ENCODE results near the gene IL25.
"Not testable (repeated sequence)": the region's sequence is repeated elsewhere in the genome, so short reads cannot be mapped to it uniquely, and the experiment has no call there.

The IL25 gene

GRCh38 chr14:23414906-23415820 lies 42.6 kb downstream of the IL25 start:
- no peak for DNase-seq

- no peak for DNase-seq
Observed at GRCh38 chr14:23415821-23416778, 43.5 kb downstream of the IL25 start.

GRCh38 chr14:23416801-23417200 lies 44.2 kb downstream of the IL25 start:
- no peak for DNase-seq

- not testable (repeated sequence) for DNase-seq
Observed at GRCh38 chr14:23417269-23417668, 44.7 kb downstream of the IL25 start.

GRCh38 chr14:23418021-23418420 lies 45.4 kb downstream of the IL25 start:
- DNase-seq: no peak

- DNase-seq: not testable (repeated sequence)
Observed at GRCh38 chr14:23419646-23420045, 47.0 kb downstream of the IL25 start.

- no peak for DNase-seq
Observed at GRCh38 chr14:23421594-23421993, 49.0 kb downstream of the IL25 start.

- no peak for DNase-seq
Observed at GRCh38 chr14:23423657-23424056, 51.0 kb downstream of the IL25 start.

- DNase-seq: no peak
Observed at GRCh38 chr14:23425169-23425568, 52.6 kb downstream of the IL25 start.

GRCh38 chr14:23425798-23426197 lies 53.2 kb downstream of the IL25 start:
- DNase-seq: not testable (repeated sequence)

All from NCI-H1694 treated with DMSO at 0.1 percent for 48 hours (cell line).